HPDE6-E6E7 (cell line): ENCODE measurements around the gene STX5.
"Not testable (repeated sequence)": the region's sequence is repeated elsewhere in the genome, so short reads cannot be mapped to it uniquely, and the experiment has no call there.

ENCODE experiments used
- DNase-seq: peaks from one replicate; pipeline ENCODE4 v3.0.0; 2011; ENCODE audit warnings: missing footprints; ENCODE audit errors: extremely low spot score

STX5 gene

GRCh38 chr11:62786318-62787004 lies 45.4 kb downstream of the STX5 start:
- peak; percentile 84 for DNase-seq

DNA sequence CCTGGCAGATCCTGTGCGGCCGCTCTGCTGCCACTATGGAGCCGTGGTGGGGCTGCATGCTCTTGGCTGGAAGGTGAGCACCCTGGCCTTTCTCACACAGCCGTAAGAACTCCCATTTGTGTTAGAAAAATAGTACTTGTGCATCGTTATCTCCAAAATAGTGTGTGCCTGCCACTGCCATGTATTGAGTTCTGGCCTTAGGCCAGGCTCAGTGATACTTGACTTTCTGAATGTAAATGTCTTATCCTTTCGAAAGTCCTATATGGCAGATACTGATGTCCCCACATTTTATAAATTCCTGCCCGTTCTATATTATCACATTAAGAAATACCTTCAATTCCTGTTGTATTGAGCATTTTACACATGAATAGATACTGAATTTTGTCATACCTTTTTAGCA lies 49.1 kb downstream of the STX5 start:
- no peak for DNase-seq

GRCh38 chr11:62778441-62778840 lies 53.4 kb downstream of the STX5 start:
- no peak for DNase-seq

DNA sequence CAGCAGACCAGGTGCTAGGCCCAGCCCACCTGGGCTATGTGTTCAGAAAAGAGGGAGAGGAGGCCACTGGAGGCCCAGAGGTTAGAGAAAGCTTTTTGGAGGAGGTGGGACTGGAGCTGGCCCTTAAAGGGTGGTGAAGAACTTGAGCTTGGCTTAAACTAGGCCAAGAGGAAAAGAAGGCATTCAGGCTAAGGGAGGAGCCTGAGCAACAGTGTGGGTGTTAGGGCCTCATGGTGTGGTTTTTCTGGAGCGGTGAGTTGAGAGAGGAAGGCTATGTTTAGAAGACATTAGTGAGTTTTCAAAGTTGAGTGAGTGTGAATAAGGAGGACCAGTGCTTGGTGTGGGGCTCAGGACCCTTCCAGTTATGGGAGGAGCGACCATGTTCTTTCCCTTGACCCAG lies 54.5 kb downstream of the STX5 start:
- DNase-seq = no peak

DNA sequence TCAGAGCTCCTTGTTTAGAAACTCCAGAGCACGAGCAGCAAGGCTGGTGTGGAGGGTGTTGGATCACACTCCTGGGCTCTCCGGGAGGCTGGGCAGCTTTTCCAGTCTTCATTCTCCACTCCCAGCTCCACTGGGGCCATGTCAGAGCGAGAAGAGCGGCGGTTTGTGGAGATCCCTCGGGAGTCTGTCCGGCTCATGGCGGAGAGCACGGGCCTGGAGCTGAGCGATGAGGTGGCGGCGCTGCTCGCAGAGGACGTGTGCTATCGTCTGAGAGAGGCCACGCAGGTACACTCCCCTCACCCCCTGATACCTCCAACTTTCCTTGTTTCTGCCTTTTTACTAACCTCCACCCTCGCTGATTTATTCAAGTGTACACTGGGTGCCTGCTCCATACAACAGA lies 56.2 kb downstream of the STX5 start:
- DNase-seq = no peak

GRCh38 chr11:62774407-62774806 lies 57.4 kb downstream of the STX5 start:
- no peak for DNase-seq

- peak; percentile 96 for DNase-seq
Measured at GRCh38 chr11:62771144-62772021, 60.5 kb downstream of the STX5 start, which contains the start of gene TAF6L. Gene TAF6L, plus strand, starts transcription at chr11:62771396. Its CDS starts 4,388 bp downstream, at chr11:62775784.

DNA sequence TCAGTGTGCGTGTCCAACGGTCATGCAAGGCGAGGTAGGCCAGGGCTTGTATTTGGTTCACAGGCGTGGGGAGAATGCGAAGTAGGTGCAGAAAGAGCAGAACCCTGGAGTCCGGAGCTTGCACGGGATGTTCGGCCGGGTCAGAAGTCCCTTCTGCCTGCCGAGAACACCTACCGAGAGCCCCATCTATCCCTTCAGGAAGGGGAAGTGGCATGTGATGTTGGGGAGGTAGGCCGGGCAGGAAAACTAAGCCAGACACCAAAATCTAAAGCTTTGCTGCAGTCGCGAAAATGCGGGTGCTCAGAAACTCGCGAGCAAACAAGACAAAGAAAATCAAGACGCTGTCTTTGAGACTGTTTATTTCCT lies 61.1 kb downstream of the STX5 start:
- no peak for DNase-seq

GRCh38 chr11:62760867-62761227 lies 71.0 kb downstream of the STX5 start:
- not testable (repeated sequence) for DNase-seq

DNA sequence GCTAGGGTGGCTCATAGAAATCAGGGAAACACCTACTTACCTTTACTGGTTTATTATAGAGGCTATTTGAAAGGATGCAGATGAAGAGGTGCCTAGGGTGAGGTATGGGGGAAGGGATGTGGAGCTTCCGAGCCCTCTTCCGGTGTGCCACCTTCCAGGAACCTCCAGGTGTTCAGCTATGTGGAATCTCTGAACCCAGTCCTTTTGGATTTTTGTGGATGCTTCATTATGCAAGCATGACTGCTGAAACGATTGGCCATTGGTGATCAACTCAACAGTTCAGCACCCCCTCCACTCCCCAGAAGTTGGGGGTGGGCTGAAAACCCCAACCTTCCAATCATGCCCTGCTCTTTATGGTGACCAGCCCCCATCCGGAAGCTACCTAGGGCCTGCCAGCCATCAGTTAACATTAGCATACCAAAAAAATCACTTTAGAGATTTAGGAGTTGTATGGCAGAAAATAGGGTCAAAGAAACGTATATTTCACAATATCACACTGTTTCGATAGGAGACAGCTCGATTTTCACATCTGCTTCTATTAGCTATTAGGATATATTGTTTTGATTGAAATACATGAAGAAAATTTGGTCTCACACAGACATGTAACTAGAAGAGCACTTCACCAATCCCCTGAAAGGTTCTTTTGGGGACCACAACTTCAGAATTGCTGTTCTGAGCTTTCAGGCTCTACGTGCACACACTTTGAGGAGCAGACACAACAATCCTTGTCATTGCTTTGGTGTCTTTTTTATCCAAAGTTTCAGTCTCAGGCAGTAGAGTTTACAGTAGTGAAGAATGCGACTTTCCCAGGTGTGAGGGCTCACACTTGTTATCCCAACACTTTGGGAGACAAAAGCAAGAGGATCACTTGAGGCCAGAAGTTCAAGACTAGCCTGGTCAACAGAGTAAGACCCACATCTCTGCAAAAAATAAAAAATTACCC lies 73.7 kb downstream of the STX5 start:
- DNase-seq = no peak
